Right lobe of liver (tissue), 4 donors: ENCODE measurements around the gene TSKU.

Experiments
- CTCF ChIP-seq, 4 donors: fragments of 200-600 bp in 3 of 4; fragments of 450-650 bp in 1 of 4; IDR thresholded peaks; one replicate each; pipeline versions ENCODE4 v1.5.1 to v1.8.0; 2016 to 2022; ENCODE audit warnings: antibody characterized with exemption in 4 of 4, mild to moderate bottlenecking in 2 of 4
- POLR2A ChIP-seq: fragments of 450-650 bp; IDR thresholded peaks from one replicate; pipeline ENCODE4 v1.6.1; 2017; ENCODE audit warnings: antibody characterized with exemption, mild to moderate bottlenecking
- donor health status: DM: no; HTN: no; CAD: no.
- donor health status: DM: no; HTN: no; CAD: no.
- donor health status: DM: no; HTN: yes; CAD: no.

GRCh38 chr11:76839311-76839710, 56.2 kb downstream of the TSKU start:
- TF ChIP-seq CTCF (IDR thresholded peaks at IDR 0.05) (no peak), POLR2A (no peak)
